DOHH2 (cell line): Measurements from ENCODE around the gene CCDC194.

Source experiments
- H3F3A ChIP-seq: fragments of 200-600 bp; sonication (generic), shearing (Covaris generic); 2 replicates; pipeline ENCODE4 v1.6.0; 2016; ENCODE audit warnings: antibody characterized with exemption, mild to moderate bottlenecking; ENCODE audit not compliant: control insufficient read depth, insufficient read depth
- H3K27ac ChIP-seq: fragments of 200-600 bp; sonication (generic); 2 replicates; pipeline ENCODE4 v1.5.1; 2014; ENCODE audit warnings: low read depth, mild to moderate bottlenecking, low read length, moderate library complexity
- H3K27me3 ChIP-seq: fragments of 200-600 bp; sonication (generic); 2 replicates; pipeline ENCODE4 v1.6.1; 2014; ENCODE audit warnings: mild to moderate bottlenecking, low read length, mixed read lengths; ENCODE audit not compliant: control insufficient read depth
- H3K36me3 ChIP-seq: fragments of 200-600 bp; sonication (generic); 2 replicates; pipeline ENCODE4 v1.6.1; 2014; ENCODE audit warnings: mild to moderate bottlenecking, low read length, moderate library complexity, mixed read lengths; ENCODE audit not compliant: control insufficient read depth
- H3K4me1 ChIP-seq: fragments of 200-600 bp; sonication (generic); 2 replicates; pipeline ENCODE4 v1.6.1; 2014; ENCODE audit warnings: mild to moderate bottlenecking, low read length, mixed read lengths; ENCODE audit not compliant: control insufficient read depth
- H3K4me2 ChIP-seq: fragments of 200-600 bp; sonication (generic); 2 replicates; pipeline ENCODE4 v1.6.0; 2014; ENCODE audit warnings: mild to moderate bottlenecking, low read length, moderate library complexity
- H3K4me3 ChIP-seq: fragments of 200-600 bp; sonication (generic); 2 replicates; pipeline ENCODE4 v1.5.1; 2014; ENCODE audit warnings: mild to moderate bottlenecking, low read length, mixed read lengths
- H3K79me2 ChIP-seq: fragments of 200-600 bp; sonication (generic); 2 replicates; pipeline ENCODE4 v1.6.1; 2014; ENCODE audit warnings: mild to moderate bottlenecking, low read length, mixed read lengths; ENCODE audit not compliant: control insufficient read depth
- H3K9me2 ChIP-seq: fragments of 200-600 bp; sonication (generic); replicated peaks from 2 replicates; pipeline ENCODE4 v1.6.1; 2014; ENCODE audit warnings: mild to moderate bottlenecking, low read length, mixed read lengths; ENCODE audit not compliant: control insufficient read depth
- H3K9me3 ChIP-seq: fragments of 200-600 bp; sonication (generic); 2 replicates; pipeline ENCODE4 v1.6.1; 2014; ENCODE audit warnings: antibody characterized with exemption, low read length, mixed read lengths; ENCODE audit not compliant: control insufficient read depth, insufficient read depth
- H4K20me1 ChIP-seq: fragments of 200-600 bp; sonication (generic); 2 replicates; pipeline ENCODE4 v1.6.0; 2014; ENCODE audit warnings: low read depth, mild to moderate bottlenecking, antibody characterized with exemption, low read length, moderate library complexity; ENCODE audit not compliant: control insufficient read depth, insufficient read depth
- EZH2phosphoT487 ChIP-seq: fragments of 200-600 bp; sonication (generic); IDR thresholded peaks from 2 replicates; pipeline ENCODE4 v1.6.1; 2017; ENCODE audit warnings: borderline replicate concordance, mild to moderate bottlenecking, antibody characterized with exemption, low read length, moderate library complexity, mixed read lengths
- TF ChIP-seq, protein P1 (sequence below): fragments of 200-600 bp; sonication (generic); IDR thresholded peaks from one replicate; pipeline ENCODE4 v1.5.1; 2014; ENCODE audit warnings: antibody characterized with exemption, mild to moderate bottlenecking, low read depth, low read length; ENCODE audit not compliant: poor library complexity, severe bottlenecking

The CCDC194 gene

DNA sequence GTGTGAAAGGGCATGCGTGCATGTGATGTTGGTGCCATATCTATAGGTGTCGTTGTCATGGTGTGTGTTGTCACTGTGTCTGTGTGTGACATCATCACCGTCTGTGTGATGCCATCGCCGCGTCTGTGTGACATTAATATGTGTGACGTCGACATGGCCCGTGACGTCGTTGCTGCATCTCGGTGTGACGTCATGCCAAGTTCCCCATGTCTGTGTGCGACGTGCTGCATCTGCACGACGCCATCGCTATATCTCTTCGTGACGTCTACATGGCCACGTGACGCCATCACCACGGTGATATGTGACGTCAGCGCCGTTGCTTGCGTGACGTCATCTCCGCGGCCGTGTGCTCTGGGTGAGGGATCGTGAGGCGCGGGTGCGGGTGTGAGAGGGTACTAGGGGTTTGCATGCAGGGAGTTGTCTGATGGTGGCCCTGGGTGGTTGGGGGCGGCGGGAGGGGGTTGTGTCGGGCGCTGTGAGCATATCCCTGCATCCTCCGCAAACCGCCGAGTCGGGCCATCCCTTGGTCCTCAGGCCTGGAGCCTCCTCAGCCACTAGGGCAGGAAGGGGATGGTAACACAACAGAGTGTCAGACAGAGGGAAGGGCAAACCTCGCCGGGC, 42.1 kb downstream of the CCDC194 start:
- Histone ChIP-seq H4K20me1 (no peaks in the 10 kb centered on the region), H3K36me3 (no peaks in the 10 kb centered on the region), H3K9me2 (no peaks in the 10 kb centered on the region), H3K9me3 (no peaks in the 10 kb centered on the region), H3K4me2 (no peak overlapping the region; the same call in 1 of the 2 replicates), H3K27me3 (0 out of 2 replicates have a peak, but pooled peaks cover 3% of the 10 kb centered on the region), H3K4me1 (peaks cover 40% of the 10 kb centered on the region), H3K79me2 (no peaks in the 10 kb centered on the region), H3K27ac (no peak overlapping the region), H3F3A (peaks cover 2% of the 10 kb centered on the region; the same call in 1 of the 2 replicates), H3K4me3 (no peak overlapping the region)
- TF ChIP-seq, protein P1, sequence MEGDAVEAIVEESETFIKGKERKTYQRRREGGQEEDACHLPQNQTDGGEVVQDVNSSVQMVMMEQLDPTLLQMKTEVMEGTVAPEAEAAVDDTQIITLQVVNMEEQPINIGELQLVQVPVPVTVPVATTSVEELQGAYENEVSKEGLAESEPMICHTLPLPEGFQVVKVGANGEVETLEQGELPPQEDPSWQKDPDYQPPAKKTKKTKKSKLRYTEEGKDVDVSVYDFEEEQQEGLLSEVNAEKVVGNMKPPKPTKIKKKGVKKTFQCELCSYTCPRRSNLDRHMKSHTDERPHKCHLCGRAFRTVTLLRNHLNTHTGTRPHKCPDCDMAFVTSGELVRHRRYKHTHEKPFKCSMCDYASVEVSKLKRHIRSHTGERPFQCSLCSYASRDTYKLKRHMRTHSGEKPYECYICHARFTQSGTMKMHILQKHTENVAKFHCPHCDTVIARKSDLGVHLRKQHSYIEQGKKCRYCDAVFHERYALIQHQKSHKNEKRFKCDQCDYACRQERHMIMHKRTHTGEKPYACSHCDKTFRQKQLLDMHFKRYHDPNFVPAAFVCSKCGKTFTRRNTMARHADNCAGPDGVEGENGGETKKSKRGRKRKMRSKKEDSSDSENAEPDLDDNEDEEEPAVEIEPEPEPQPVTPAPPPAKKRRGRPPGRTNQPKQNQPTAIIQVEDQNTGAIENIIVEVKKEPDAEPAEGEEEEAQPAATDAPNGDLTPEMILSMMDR: no peak
- no peak for TF ChIP-seq EZH2phosphoT487

DNA sequence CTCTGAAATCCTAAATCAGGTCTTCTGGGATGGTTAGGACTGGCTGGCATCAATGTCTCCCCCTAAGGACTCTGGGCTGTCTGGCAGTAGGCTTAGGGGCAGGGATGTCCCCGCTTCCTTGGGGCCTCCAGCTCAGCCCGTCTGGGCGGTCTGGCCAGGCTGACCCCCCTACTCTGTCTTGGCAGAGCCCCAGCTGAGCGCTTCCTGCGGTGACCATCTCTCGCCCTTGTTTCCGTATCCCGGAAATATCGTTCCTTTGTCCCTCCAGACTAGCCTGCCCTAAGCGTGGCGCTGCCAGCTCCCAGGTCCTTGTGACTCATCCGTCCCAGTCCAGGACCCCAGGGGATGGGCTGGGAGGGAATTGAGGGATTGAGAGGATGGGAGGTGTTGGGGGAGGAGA, 45.3 kb downstream of the CCDC194 start:
- Histone ChIP-seq H3K4me1 (peaks cover 61% of the 10 kb centered on the region), H3K27me3 (0 out of 2 replicates have a peak, but pooled peaks cover 3% of the 10 kb centered on the region), H3K4me2 (peak overlapping the region; percentile 53), H3F3A (peaks cover 11% of the 10 kb centered on the region), H3K36me3 (peaks cover 5% of the 10 kb centered on the region; the same call in 1 of the 2 replicates), H3K79me2 (no peaks in the 10 kb centered on the region), H3K9me2 (no peaks in the 10 kb centered on the region), H3K9me3 (no peaks in the 10 kb centered on the region), H3K27ac (no peak overlapping the region), H4K20me1 (no peaks in the 10 kb centered on the region), H3K4me3 (peak overlapping the region; percentile 22)
- TF ChIP-seq, protein P1: no peak
- TF ChIP-seq EZH2phosphoT487: no peak

DNA sequence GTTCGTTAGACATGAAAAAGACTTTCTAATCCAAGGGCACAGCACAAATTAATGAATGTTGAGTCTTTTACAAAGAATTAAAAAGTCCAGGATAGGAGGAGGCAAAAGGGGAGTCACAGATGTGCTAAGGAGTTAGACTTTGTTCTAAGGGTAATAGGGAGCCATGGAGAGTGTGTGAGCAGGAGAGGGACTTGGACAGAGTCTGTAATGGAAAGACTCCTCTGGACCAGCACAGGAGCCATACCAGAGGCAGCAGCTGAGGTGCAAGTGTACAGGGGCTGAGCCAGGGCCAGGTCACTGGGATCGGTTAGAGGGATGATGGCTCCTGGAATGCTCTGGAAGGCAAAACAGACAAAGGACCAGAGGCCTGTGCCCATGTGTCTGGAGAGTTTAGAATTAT, 46.1 kb downstream of the CCDC194 start:
- TF ChIP-seq, protein P1: no peak
- TF ChIP-seq EZH2phosphoT487: no peak
- peaks cover 8% of the 10 kb centered on the region for H3K36me3 ChIP-seq
- H3F3A ChIP-seq: peaks cover 11% of the 10 kb centered on the region
- peaks cover 61% of the 10 kb centered on the region for H3K4me1 ChIP-seq
- H3K4me3 ChIP-seq: no peak overlapping the region
- H4K20me1 ChIP-seq: no peaks in the 10 kb centered on the region
- H3K9me2 ChIP-seq: no peaks in the 10 kb centered on the region
- no peaks in the 10 kb centered on the region for H3K79me2 ChIP-seq
- 0 out of 2 replicates have a peak, but pooled peaks cover 3% of the 10 kb centered on the region for H3K27me3 ChIP-seq
- no peaks in the 10 kb centered on the region for H3K9me3 ChIP-seq
- H3K27ac ChIP-seq: no peak overlapping the region
- H3K4me2 ChIP-seq: no peak overlapping the region
